Measurements from ENCODE around the gene FNDC3B.

DNA sequence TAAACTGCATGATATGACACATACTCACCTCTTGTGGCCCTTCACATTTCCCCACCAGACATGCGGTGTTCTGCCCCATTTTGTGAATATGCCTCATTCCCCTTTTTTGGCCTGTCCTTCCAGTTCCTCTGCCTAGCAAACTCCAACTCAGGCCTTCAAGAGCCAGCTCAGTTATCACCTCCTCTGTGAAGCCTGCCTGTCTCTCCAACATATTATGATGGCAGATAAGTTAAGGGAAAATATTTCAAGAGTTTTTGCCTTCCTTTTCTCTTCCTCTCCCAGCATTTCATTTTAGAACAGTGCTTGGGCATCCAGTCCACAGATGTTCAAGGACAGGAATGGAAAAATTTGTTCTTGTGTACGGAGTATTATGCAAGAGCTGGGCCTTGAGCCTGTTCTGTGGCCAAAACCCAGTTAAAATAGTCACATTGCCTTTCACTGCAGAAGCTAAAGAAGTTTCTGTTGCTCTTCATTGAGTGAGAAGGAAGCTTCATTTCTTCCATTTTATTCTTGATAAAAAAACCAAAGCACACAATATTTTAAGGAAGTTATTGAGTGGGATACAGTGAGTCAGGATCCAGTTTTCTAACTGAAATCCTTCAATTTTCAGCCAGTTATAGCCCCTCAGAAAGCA lies 216.8 kb downstream of the FNDC3B start:
- TF ChIP-seq CTCF (IDR thresholded peaks at IDR 0.05) (no peak), POLR2AphosphoS5 (IDR thresholded peaks at IDR 0.05; ENCODE audit: low read depth, low read length) (no peak), SIN3A (IDR thresholded peaks at IDR 0.05; ENCODE audit: borderline replicate concordance, insufficient read depth, low read depth, low read length) (no peak)
- TF ChIP-seq, protein P1, sequence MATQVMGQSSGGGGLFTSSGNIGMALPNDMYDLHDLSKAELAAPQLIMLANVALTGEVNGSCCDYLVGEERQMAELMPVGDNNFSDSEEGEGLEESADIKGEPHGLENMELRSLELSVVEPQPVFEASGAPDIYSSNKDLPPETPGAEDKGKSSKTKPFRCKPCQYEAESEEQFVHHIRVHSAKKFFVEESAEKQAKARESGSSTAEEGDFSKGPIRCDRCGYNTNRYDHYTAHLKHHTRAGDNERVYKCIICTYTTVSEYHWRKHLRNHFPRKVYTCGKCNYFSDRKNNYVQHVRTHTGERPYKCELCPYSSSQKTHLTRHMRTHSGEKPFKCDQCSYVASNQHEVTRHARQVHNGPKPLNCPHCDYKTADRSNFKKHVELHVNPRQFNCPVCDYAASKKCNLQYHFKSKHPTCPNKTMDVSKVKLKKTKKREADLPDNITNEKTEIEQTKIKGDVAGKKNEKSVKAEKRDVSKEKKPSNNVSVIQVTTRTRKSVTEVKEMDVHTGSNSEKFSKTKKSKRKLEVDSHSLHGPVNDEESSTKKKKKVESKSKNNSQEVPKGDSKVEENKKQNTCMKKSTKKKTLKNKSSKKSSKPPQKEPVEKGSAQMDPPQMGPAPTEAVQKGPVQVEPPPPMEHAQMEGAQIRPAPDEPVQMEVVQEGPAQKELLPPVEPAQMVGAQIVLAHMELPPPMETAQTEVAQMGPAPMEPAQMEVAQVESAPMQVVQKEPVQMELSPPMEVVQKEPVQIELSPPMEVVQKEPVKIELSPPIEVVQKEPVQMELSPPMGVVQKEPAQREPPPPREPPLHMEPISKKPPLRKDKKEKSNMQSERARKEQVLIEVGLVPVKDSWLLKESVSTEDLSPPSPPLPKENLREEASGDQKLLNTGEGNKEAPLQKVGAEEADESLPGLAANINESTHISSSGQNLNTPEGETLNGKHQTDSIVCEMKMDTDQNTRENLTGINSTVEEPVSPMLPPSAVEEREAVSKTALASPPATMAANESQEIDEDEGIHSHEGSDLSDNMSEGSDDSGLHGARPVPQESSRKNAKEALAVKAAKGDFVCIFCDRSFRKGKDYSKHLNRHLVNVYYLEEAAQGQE (IDR thresholded peaks at IDR 0.05; ENCODE audit: insufficient read depth in 1 of 2, low read depth in 2 of 2, low read length in 1 of 2), result no peak
